Prostate gland (tissue), 2 donors: ENCODE measurements around the gene ZNF732. TPM values are rescaled to one million over a fixed set of nuclear protein-coding genes. Genes with fewer than 3 reads are reported as not detected.

Experiments
- DNase-seq: peaks from one replicate; pipeline ENCODE4 v3.0.0-alpha.2; 2019; ENCODE audit warnings: low spot score
- H3K27ac ChIP-seq, 2 donors: fragments of 200-600 bp; sonication (generic); 2 replicates each; pipeline ENCODE4 v1.5.1; 2017 to 2019
- H3K27me3 ChIP-seq: fragments of 200-600 bp; sonication (generic); replicated peaks from 2 replicates; pipeline ENCODE4 v1.5.1; 2019; ENCODE audit not compliant: insufficient read depth
- H3K36me3 ChIP-seq, 2 donors: fragments of 200-600 bp; sonication (generic); 1 replicate in 1 of 2; 2 replicates in 1 of 2; pipeline versions ENCODE4 v1.5.1 to v1.8.1; 2017 to 2019
- H3K4me1 ChIP-seq: fragments of 200-600 bp; sonication (generic); replicated peaks from 2 replicates; pipeline ENCODE4 v1.5.1; 2019
- H3K4me3 ChIP-seq, 2 donors: fragments of 200-600 bp; sonication (generic); 2 replicates each; pipeline ENCODE4 v1.5.1; 2017 to 2019
- H3K9me3 ChIP-seq: fragments of 200-600 bp; sonication (generic); 2 replicates; pipeline ENCODE4 v1.5.1; 2017
- POLR2A ChIP-seq: fragments of 450-650 bp; IDR thresholded peaks from one replicate; pipeline ENCODE4 v1.6.1; 2016; ENCODE audit warnings: antibody characterized with exemption, mild to moderate bottlenecking
- POLR2AphosphoS5 ChIP-seq: sonication (generic); formaldehyde crosslinking; IDR thresholded peaks from one replicate; pipeline ENCODE4 v1.6.1; 2017; ENCODE audit warnings: antibody characterized with exemption
- WGBS: methylation state at CpG from one replicate; pipeline ENCODE4 v1.1.5; 2018; 5-methylcytosine and 5-hydroxymethylcytosine counted together
- intact Hi-C: fragments of 100-400 bp; cut with DNase I; formaldehyde crosslinking; loops from one replicate; pipeline ENCODE4 v1.14.2; 2022
- total RNA-seq, 2 donors: library from RNA; depleted of rRNA; stranded (reverse); fragments of >200 nt; gene quantifications; one replicate each; pipeline ENCODE4 v1.1.0, GENCODE V29; 2016
- TF ChIP-seq, protein P1 (sequence below), 4 experiments: fragments of 200-600 bp in 2 of 4; fragments of 450-650 bp in 2 of 4; sonication (generic) in 2 of 4; IDR thresholded peaks; 1 replicate in 3 of 4; 2 replicates in 1 of 4; pipeline ENCODE4 v1.5.1; 2016 to 2019; ENCODE audit warnings: antibody characterized with exemption in 4 of 4, mild to moderate bottlenecking in 2 of 4, moderate library complexity in 2 of 4

Gene ZNF732
- total RNA-seq = 1 to 10 TPM in 1 of 2 donors, under 1 TPM in 1; 0.14 to 2.3 TPM

DNA sequence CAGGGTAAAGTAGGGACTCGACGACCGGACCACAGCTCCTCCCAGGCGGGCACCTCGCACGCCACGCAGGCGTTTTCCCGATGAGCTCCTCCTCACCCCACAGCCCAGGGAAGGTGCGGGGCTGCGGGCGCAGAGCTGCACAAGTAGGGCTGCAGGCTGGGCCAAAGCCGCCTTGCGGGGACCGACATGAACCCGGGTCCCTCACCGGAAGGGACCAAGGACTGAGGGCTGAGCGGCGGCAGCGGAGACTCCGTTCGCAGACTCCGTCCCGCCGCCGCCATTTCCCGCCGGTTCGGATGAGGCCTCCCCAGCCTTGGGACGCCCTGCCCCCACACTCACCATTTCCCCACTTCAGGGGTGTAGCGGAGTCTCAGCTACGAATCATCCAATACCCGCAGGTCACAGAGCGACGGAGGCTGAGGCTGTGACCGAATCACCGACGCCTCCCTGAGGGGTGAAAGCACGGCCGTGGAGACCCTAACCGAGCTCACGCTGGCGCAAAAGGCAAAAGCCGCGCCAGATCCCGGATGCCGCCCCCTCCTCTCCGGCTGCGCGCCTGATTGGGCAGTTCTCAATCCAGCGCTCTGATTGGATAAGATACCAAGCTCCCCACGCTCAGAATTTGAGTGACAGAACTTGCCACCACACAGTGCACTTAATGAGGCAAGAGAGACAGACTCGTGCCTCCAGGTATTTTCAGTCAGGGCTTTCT is at the start of gene ZNF732:
Gene ZNF732, minus strand, starts transcription at position 506 of the 712 bp plus-strand sequence. Its CDS starts 164 bp downstream, at position 342.
- 2% methylated on average over 53 of the region's 53 CpGs for WGBS

DNA sequence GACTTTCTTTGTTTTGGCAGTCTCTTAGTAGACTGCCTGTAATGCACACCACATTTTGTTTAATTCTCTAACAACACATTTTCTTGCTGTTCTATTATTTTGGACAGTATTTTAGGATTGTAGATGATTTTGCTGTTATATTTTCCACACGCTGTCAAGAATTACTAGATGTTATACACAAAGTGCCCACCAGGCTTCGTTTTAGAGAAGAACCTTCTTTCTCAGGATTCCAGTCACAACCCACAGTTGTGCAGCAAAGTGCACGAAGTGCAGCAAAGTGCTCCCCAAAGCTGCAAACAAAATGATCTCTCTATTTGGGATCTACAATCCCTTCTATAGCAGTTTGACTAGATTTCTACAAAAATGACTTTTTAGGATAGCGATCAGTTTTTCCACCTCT is 34.7 kb upstream of the ZNF732 start:
- H3K27me3 ChIP-seq = no peaks in the 10 kb centered on the region
- H3K36me3 ChIP-seq = peaks cover 0 to 6% of the 10 kb centered on the region in 2 donors
- no peak for DNase-seq
- H3K9me3 ChIP-seq = no peaks in the 10 kb centered on the region
- TF ChIP-seq, protein P1, sequence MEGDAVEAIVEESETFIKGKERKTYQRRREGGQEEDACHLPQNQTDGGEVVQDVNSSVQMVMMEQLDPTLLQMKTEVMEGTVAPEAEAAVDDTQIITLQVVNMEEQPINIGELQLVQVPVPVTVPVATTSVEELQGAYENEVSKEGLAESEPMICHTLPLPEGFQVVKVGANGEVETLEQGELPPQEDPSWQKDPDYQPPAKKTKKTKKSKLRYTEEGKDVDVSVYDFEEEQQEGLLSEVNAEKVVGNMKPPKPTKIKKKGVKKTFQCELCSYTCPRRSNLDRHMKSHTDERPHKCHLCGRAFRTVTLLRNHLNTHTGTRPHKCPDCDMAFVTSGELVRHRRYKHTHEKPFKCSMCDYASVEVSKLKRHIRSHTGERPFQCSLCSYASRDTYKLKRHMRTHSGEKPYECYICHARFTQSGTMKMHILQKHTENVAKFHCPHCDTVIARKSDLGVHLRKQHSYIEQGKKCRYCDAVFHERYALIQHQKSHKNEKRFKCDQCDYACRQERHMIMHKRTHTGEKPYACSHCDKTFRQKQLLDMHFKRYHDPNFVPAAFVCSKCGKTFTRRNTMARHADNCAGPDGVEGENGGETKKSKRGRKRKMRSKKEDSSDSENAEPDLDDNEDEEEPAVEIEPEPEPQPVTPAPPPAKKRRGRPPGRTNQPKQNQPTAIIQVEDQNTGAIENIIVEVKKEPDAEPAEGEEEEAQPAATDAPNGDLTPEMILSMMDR (IDR thresholded peaks at IDR 0.05) = no peak
- TF ChIP-seq POLR2AphosphoS5 (no peak), POLR2A (no peak)
- no peaks in the 10 kb centered on the region for H3K4me1 ChIP-seq
- no peak overlapping the region for H3K27ac ChIP-seq
- intact Hi-C loops = no loop called here
- WGBS = 92% methylated on average over 4 of the region's 4 CpGs
- no peak overlapping the region for H3K4me3 ChIP-seq

More for the DNA sequence above, at the start of gene ZNF732:
- peak; percentile 36 for DNase-seq
- no peak for TF ChIP-seq POLR2AphosphoS5
- TF ChIP-seq POLR2A = no peak
- TF ChIP-seq, protein P1 (IDR thresholded peaks at IDR 0.05) = no peak
- peak within 1 kb of the TSS; percentile 8 to 30 for H3K4me3 ChIP-seq
- H3K27me3 ChIP-seq = no peaks in the 10 kb centered on the region
- no peaks in the 10 kb centered on the region for H3K36me3 ChIP-seq
- H3K9me3 ChIP-seq = no peaks in the 10 kb centered on the region
- H3K27ac ChIP-seq = no peak within 1 kb of the TSS
- H3K4me1 ChIP-seq = no peaks in the 10 kb centered on the region
- intact Hi-C loops = no loop called here

DNA sequence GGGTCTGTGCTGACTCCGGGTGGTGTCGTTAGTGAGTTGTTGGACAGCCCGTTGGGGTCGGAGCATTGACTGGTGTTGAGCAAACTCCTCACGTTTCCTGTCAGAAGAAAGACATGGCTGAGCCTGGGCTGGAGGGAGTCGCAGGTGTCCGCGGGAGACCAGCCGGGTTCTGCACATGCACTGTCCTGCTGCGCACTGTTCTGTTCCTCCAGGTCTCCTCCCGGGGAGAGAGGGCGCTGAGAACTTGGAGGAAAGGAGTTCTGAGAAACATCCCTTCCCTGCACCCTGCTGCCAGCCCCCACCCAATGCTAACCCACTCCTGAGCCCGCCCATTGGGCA is 33.5 kb upstream of the ZNF732 start:
- WGBS = 24% methylated on average over 13 of the region's 13 CpGs

DNA sequence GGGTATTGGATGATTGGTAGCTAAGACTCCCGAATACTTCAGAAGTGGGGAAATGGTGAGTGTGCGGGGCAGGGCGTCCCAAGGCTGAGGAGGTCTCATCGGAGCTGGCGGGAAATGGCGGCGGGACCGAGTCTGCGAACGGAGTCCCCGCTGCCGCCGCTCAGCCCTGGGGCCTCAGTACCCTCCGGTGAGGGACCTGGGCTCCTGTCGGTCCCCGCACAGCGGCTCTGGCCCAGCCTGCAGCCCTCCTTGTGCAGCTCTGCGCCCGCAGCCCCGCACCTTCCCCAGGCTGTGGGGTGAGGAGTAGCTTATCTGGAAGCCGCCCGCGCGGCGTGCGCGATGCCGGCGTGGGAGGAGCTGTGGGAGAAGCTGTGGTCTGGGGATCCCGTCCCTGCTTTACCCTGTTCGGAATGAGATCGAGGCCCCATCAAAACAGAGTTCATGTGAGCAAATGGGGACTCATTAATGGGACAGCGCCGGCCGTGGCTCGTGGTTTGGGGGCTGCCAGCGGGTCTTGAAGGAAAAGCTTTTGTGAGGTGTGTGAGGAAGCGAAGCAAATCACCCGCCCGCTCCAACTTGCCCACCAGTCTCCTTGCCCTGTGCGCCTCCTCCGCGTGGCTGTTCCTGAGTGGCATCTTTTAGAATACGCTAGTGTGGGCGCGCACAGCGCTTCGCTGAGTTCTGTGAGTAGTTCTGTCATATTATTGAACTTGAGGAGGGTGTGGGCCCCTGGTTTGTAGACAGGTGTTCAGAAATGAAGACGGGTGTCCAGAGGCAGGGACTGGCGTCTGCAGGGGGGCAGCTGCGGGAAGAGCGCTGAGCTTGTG is 32.9 kb upstream of the ZNF732 start:
- no peaks in the 10 kb centered on the region for H3K4me1 ChIP-seq
- H3K27ac ChIP-seq = peak overlapping the region; percentile 89 to 91
- peak; percentile 7 for DNase-seq
- H3K36me3 ChIP-seq = no peaks in the 10 kb centered on the region
- no peaks in the 10 kb centered on the region for H3K27me3 ChIP-seq
- peak overlapping the region; percentile 82 to 83 for H3K4me3 ChIP-seq
- intact Hi-C loops = loop anchor here (10.0 kb wide), 1 partner anchor 337 kb away; the partner anchor contains the start of genes ATP5ME and MYL5
- TF ChIP-seq, protein P1 (IDR thresholded peaks at IDR 0.05) = no peak
- TF ChIP-seq POLR2A (no peak), POLR2AphosphoS5 (no peak)
- H3K9me3 ChIP-seq = no peaks in the 10 kb centered on the region
- 5% methylated on average over 52 of the region's 52 CpGs for WGBS

More for the DNA sequence above, 33.5 kb upstream of the ZNF732 start:
- no peak for DNase-seq
- Histone ChIP-seq H3K36me3 (no peaks in the 10 kb centered on the region), H3K9me3 (no peaks in the 10 kb centered on the region), H3K4me1 (no peaks in the 10 kb centered on the region), H3K4me3 (peak overlapping the region; percentile 82 to 83), H3K27ac (no peak overlapping the region), H3K27me3 (no peaks in the 10 kb centered on the region)
- intact Hi-C loops = loop anchor here (10.0 kb wide), 1 partner anchor 336 kb away; the partner anchor contains the start of genes ATP5ME and MYL5
- TF ChIP-seq, protein P1 (IDR thresholded peaks at IDR 0.05) = no peak
- no peak for TF ChIP-seq POLR2AphosphoS5
- no peak for TF ChIP-seq POLR2A
